Measurements from ENCODE around the gene HTRA1.

HTRA1 gene

GRCh38 chr10:122461367-122461728 lies at the start of gene HTRA1:
TSS of gene HTRA1 (plus strand) at chr10:122461553. CDS start at chr10:122461653, 100 bp downstream.
- no peak for DNase-seq (ENCODE audit: low read depth in 3 of 3)

GRCh38 chr10:122413327-122413726 lies 48.0 kb upstream of the HTRA1 start:
- no peak for DNase-seq (ENCODE audit: low read depth in 3 of 3)

GRCh38 chr10:122417667-122418066 lies 43.7 kb upstream of the HTRA1 start:
- DNase-seq (ENCODE audit: low read depth in 3 of 3), result no peak

- DNase-seq (ENCODE audit: low read depth in 3 of 3), result no peak
Measured at GRCh38 chr10:122419016-122419415, 42.3 kb upstream of the HTRA1 start.

GRCh38 chr10:122419876-122420623 lies 41.3 kb upstream of the HTRA1 start:
- DNase-seq (ENCODE audit: low read depth in 3 of 3), result no peak

GRCh38 chr10:122420624-122421007 lies 40.7 kb upstream of the HTRA1 start:
- DNase-seq (ENCODE audit: low read depth in 3 of 3), result no peak

GRCh38 chr10:122421054-122421625 lies 40.2 kb upstream of the HTRA1 start:
- DNase-seq (ENCODE audit: low read depth in 3 of 3), result no peak

- DNase-seq (ENCODE audit: low read depth in 3 of 3), result no peak
Measured at GRCh38 chr10:122421742-122422141, 39.6 kb upstream of the HTRA1 start.

GRCh38 chr10:122422266-122422989 lies 38.9 kb upstream of the HTRA1 start:
- DNase-seq (ENCODE audit: low read depth in 3 of 3), result no peak

- DNase-seq (ENCODE audit: low read depth in 3 of 3), result no peak
Measured at GRCh38 chr10:122424059-122424458, 37.3 kb upstream of the HTRA1 start.

GRCh38 chr10:122426829-122427228 lies 34.5 kb upstream of the HTRA1 start:
- no peak for DNase-seq (ENCODE audit: low read depth in 3 of 3)

GRCh38 chr10:122427280-122427679 lies 34.1 kb upstream of the HTRA1 start:
- no peak for DNase-seq (ENCODE audit: low read depth in 3 of 3)

GRCh38 chr10:122435212-122435827 lies 26.0 kb upstream of the HTRA1 start:
- no peak for DNase-seq (ENCODE audit: low read depth in 3 of 3)

GRCh38 chr10:122441961-122442360 lies 19.4 kb upstream of the HTRA1 start:
- DNase-seq (ENCODE audit: low read depth in 3 of 3), result no peak

GRCh38 chr10:122445469-122445868 lies 15.9 kb upstream of the HTRA1 start:
- DNase-seq (ENCODE audit: low read depth in 3 of 3), result no peak

GRCh38 chr10:122445904-122446303 lies 15.4 kb upstream of the HTRA1 start:
- DNase-seq (ENCODE audit: low read depth in 3 of 3), result no peak

- DNase-seq (ENCODE audit: low read depth in 3 of 3), result no peak
Measured at GRCh38 chr10:122446668-122447423, 14.5 kb upstream of the HTRA1 start.

GRCh38 chr10:122448600-122448999 lies 12.8 kb upstream of the HTRA1 start:
- no peak for DNase-seq (ENCODE audit: low read depth in 3 of 3)

- DNase-seq (ENCODE audit: low read depth in 3 of 3), result no peak
Measured at GRCh38 chr10:122449153-122449552, 12.2 kb upstream of the HTRA1 start.

- DNase-seq (ENCODE audit: low read depth in 3 of 3), result no peak
Measured at GRCh38 chr10:122450353-122450990, 10.9 kb upstream of the HTRA1 start.

GRCh38 chr10:122454071-122454470 lies 7.3 kb upstream of the HTRA1 start:
- no peak for DNase-seq (ENCODE audit: low read depth in 3 of 3)

Data from stimulated activated CD4-positive, alpha-beta T cell treated with anti-CD3 and anti-CD28 coated beads, TNF-alpha, amount 100 ng/mL, for 48 hours (primary cell).